Retina (tissue), 1 donor: ENCODE data around the gene FERMT2.
"Not testable (repeated sequence)": the region's sequence is repeated elsewhere in the genome, so short reads cannot be mapped to it uniquely, and the experiment has no call there.

Experiments used
- DNase-seq: peaks from one replicate; pipeline ENCODE4 v3.0.0-alpha.2; 2016

Gene FERMT2

GRCh38 chr14:52944254-52944653 is 6.6 kb downstream of the FERMT2 start:
- DNase-seq: no peak

GRCh38 chr14:52939427-52939826 is 11.4 kb downstream of the FERMT2 start:
- DNase-seq: no peak

- DNase-seq: no peak
Measured at GRCh38 chr14:52937869-52938268, 13.0 kb downstream of the FERMT2 start.

- DNase-seq: no peak
Measured at GRCh38 chr14:52937306-52937705, 13.5 kb downstream of the FERMT2 start.

GRCh38 chr14:52936437-52936836 is 14.4 kb downstream of the FERMT2 start:
- no peak for DNase-seq

- DNase-seq: no peak
Measured at GRCh38 chr14:52935833-52936232, 15.0 kb downstream of the FERMT2 start.

- no peak for DNase-seq
Measured at GRCh38 chr14:52934762-52935161, 16.1 kb downstream of the FERMT2 start.

GRCh38 chr14:52929192-52929807 is 21.6 kb downstream of the FERMT2 start:
- DNase-seq: no peak

GRCh38 chr14:52926953-52927352 is 23.9 kb downstream of the FERMT2 start:
- no peak for DNase-seq

GRCh38 chr14:52923902-52924575 is 26.8 kb downstream of the FERMT2 start:
- DNase-seq: no peak

GRCh38 chr14:52922656-52923055 is 28.2 kb downstream of the FERMT2 start:
- DNase-seq: no peak

GRCh38 chr14:52922059-52922458 is 28.8 kb downstream of the FERMT2 start:
- no peak for DNase-seq

- not testable (repeated sequence) for DNase-seq
Measured at GRCh38 chr14:52920411-52920810, 30.4 kb downstream of the FERMT2 start.

- no peak for DNase-seq
Measured at GRCh38 chr14:52919971-52920370, 30.9 kb downstream of the FERMT2 start.

GRCh38 chr14:52918486-52918885 is 32.4 kb downstream of the FERMT2 start:
- DNase-seq: no peak

GRCh38 chr14:52917735-52918134 is 33.1 kb downstream of the FERMT2 start:
- DNase-seq: no peak

GRCh38 chr14:52914295-52914694 is 36.6 kb downstream of the FERMT2 start:
- DNase-seq: no peak

- no peak for DNase-seq
Measured at GRCh38 chr14:52913271-52913670, 37.6 kb downstream of the FERMT2 start.

- DNase-seq: no peak
Measured at GRCh38 chr14:52911904-52912303, 38.9 kb downstream of the FERMT2 start.

GRCh38 chr14:52910572-52910971 is 40.3 kb downstream of the FERMT2 start:
- no peak for DNase-seq

GRCh38 chr14:52907949-52908348 is 42.9 kb downstream of the FERMT2 start:
- no peak for DNase-seq

GRCh38 chr14:52906141-52906601 is 44.7 kb downstream of the FERMT2 start:
- DNase-seq: no peak

- DNase-seq: no peak
Measured at GRCh38 chr14:52902971-52903619, 47.8 kb downstream of the FERMT2 start.

- no peak for DNase-seq
Measured at GRCh38 chr14:52901357-52901980, 49.4 kb downstream of the FERMT2 start.
